Cardiac fibroblast (primary cell): Measurements from ENCODE around the gene ARHGEF6.
A peak's percentile ranks its signal among the peaks of the same experiment; 100 is the strongest.

Experiments
- DNase-seq, 2 donors: peaks; one replicate each; pipeline versions ENCODE4 v3.0.0 to v3.0.0-alpha.2; 2010; ENCODE audit warnings: low read depth in 2 of 2
- H3K4me3 ChIP-seq, 2 donors: replicated peaks in 1 of 2; 1 replicate in 1 of 2; 2 replicates in 1 of 2; pipeline ENCODE4 v1.5.1; 2011; ENCODE audit warnings: low read depth in 2 of 2, low read length in 2 of 2, mild to moderate bottlenecking in 2 of 2, moderate library complexity in 1 of 2
- CTCF ChIP-seq: IDR thresholded peaks from one replicate; pipeline ENCODE4 v1.5.1; 2011; ENCODE audit warnings: low read depth, mild to moderate bottlenecking, low read length, inconsistent platforms

Gene ARHGEF6

GRCh38 chrX:136764206-136764605, 16.5 kb downstream of the ARHGEF6 start:
- no peak for TF ChIP-seq CTCF
- DNase-seq = no peak
- no peak overlapping the region for H3K4me3 ChIP-seq

- TF ChIP-seq CTCF = no peak
- no peak for DNase-seq
- H3K4me3 ChIP-seq = no peak overlapping the region
Observed at GRCh38 chrX:136762820-136763452, 17.8 kb downstream of the ARHGEF6 start.

- no peak for DNase-seq
- H3K4me3 ChIP-seq = no peak overlapping the region
- no peak for TF ChIP-seq CTCF
Observed at GRCh38 chrX:136761421-136761820, 19.3 kb downstream of the ARHGEF6 start.

GRCh38 chrX:136759968-136760367, 20.8 kb downstream of the ARHGEF6 start:
- TF ChIP-seq CTCF = no peak
- DNase-seq = no peak
- H3K4me3 ChIP-seq = no peak overlapping the region

GRCh38 chrX:136755411-136755810, 25.3 kb downstream of the ARHGEF6 start:
- DNase-seq = no peak
- H3K4me3 ChIP-seq = no peak overlapping the region
- TF ChIP-seq CTCF = no peak

GRCh38 chrX:136754651-136755050, 26.1 kb downstream of the ARHGEF6 start:
- TF ChIP-seq CTCF = no peak

GRCh38 chrX:136752796-136753195, 27.9 kb downstream of the ARHGEF6 start:
- TF ChIP-seq CTCF = no peak
- no peak overlapping the region for H3K4me3 ChIP-seq
- DNase-seq = peak; percentile 29 to 61

More at GRCh38 chrX:136754651-136755050, 26.1 kb downstream of the ARHGEF6 start:
- peak in 1 of 2 donors; percentile 23 for DNase-seq
- no peak overlapping the region for H3K4me3 ChIP-seq
